DND-41 (cell line): ENCODE results near the gene KIAA0040.

Experiments
- EZH2 ChIP-seq: IDR thresholded peaks from 3 replicates; pipeline ENCODE4 v1.6.1; 2012; ENCODE audit warnings: borderline replicate concordance, low read depth, mild to moderate bottlenecking, moderate library complexity, low read length, inconsistent platforms; ENCODE audit not compliant: severe bottlenecking
- TF ChIP-seq, protein P1 (sequence below): IDR thresholded peaks from 2 replicates; pipeline ENCODE4 v1.5.1; 2012; ENCODE audit warnings: borderline replicate concordance, low read length, moderate library complexity, mild to moderate bottlenecking; ENCODE audit not compliant: poor library complexity, severe bottlenecking; ENCODE audit errors: extremely low read depth

DNA sequence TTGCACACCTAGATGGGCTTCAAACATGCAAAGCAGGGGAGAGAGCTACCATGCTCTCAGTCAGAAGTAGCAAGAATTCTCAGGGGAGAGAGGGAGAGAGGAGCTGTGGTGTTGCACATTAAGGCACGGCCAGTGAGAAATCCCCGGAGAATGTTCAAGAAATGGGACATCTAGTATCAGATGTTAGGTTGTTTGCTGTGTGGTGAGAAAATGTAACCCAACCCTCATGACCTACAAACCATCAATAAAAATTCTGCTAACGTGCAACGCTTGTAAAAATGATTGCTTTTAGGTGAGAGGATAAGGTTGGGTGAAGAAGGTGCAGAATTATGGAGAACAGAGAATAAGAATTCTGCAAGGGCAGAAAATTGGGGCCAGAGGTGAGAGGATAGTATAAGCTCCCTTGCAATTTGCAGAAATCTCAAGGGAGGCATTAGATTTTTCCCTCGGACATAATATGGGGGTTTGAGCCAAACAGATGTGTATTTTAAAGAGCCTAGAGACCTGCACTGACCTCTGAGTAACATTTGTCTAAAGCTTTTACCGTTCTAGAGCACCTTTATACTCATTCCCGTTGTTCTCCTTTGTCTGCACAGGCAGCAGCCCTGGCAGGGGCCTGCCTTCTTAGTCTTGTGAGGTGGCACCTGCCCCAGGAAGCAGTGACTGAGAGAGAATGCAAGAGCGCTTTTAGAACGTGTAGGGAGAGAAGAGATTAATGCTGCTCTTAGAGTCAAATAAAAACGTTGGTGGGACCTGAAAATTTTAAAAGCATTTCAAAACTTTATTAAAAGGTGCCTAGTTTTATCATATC lies 25.4 kb upstream of the KIAA0040 start:
- TF ChIP-seq, protein P1, sequence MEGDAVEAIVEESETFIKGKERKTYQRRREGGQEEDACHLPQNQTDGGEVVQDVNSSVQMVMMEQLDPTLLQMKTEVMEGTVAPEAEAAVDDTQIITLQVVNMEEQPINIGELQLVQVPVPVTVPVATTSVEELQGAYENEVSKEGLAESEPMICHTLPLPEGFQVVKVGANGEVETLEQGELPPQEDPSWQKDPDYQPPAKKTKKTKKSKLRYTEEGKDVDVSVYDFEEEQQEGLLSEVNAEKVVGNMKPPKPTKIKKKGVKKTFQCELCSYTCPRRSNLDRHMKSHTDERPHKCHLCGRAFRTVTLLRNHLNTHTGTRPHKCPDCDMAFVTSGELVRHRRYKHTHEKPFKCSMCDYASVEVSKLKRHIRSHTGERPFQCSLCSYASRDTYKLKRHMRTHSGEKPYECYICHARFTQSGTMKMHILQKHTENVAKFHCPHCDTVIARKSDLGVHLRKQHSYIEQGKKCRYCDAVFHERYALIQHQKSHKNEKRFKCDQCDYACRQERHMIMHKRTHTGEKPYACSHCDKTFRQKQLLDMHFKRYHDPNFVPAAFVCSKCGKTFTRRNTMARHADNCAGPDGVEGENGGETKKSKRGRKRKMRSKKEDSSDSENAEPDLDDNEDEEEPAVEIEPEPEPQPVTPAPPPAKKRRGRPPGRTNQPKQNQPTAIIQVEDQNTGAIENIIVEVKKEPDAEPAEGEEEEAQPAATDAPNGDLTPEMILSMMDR, result no peak
- TF ChIP-seq EZH2, result no peak
